Panc1 (cell line): ENCODE measurements around the gene ZER1.

ENCODE experiments used
- POLR2AphosphoS5 ChIP-seq: IDR thresholded peaks from 2 replicates; pipeline ENCODE4 v1.6.1; 2012; ENCODE audit warnings: mild to moderate bottlenecking, low read depth, low read length, moderate library complexity
- TF ChIP-seq, protein P1 (sequence below): fragments of 450-650 bp; IDR thresholded peaks from 2 replicates; pipeline ENCODE4 v1.5.1; 2017; ENCODE audit warnings: mild to moderate bottlenecking

- TF ChIP-seq, protein P1, sequence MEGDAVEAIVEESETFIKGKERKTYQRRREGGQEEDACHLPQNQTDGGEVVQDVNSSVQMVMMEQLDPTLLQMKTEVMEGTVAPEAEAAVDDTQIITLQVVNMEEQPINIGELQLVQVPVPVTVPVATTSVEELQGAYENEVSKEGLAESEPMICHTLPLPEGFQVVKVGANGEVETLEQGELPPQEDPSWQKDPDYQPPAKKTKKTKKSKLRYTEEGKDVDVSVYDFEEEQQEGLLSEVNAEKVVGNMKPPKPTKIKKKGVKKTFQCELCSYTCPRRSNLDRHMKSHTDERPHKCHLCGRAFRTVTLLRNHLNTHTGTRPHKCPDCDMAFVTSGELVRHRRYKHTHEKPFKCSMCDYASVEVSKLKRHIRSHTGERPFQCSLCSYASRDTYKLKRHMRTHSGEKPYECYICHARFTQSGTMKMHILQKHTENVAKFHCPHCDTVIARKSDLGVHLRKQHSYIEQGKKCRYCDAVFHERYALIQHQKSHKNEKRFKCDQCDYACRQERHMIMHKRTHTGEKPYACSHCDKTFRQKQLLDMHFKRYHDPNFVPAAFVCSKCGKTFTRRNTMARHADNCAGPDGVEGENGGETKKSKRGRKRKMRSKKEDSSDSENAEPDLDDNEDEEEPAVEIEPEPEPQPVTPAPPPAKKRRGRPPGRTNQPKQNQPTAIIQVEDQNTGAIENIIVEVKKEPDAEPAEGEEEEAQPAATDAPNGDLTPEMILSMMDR = no peak
- peak; percentile 65 for TF ChIP-seq POLR2AphosphoS5
These were observed 87.2 kb downstream of the ZER1 start for GRCh38 chr9:128684325-128685199.
